ENCODE measurements around the gene MTARC2.
"Not testable (repeated sequence)": the region's sequence is repeated elsewhere in the genome, so short reads cannot be mapped to it uniquely, and the experiment has no call there.

The MTARC2 gene

GRCh38 chr1:220705782-220706181, 42.3 kb upstream of the MTARC2 start:
- TF ChIP-seq CTCF (IDR thresholded peaks at IDR 0.05; ENCODE audit: extremely low read depth, missing control alignments), result no peak
- no peak for DNase-seq (ENCODE audit: low spot score)

- no peak for TF ChIP-seq CTCF (IDR thresholded peaks at IDR 0.05; ENCODE audit: extremely low read depth, missing control alignments)
- no peak for DNase-seq (ENCODE audit: low spot score)
Measured at GRCh38 chr1:220706480-220706879, 41.6 kb upstream of the MTARC2 start.

GRCh38 chr1:220707160-220707559, 41.0 kb upstream of the MTARC2 start:
- DNase-seq (ENCODE audit: low spot score), result no peak
- TF ChIP-seq CTCF (IDR thresholded peaks at IDR 0.05; ENCODE audit: extremely low read depth, missing control alignments), result no peak

GRCh38 chr1:220708244-220708643, 39.9 kb upstream of the MTARC2 start:
- DNase-seq (ENCODE audit: low spot score), result no peak
- no peak for TF ChIP-seq CTCF (IDR thresholded peaks at IDR 0.05; ENCODE audit: extremely low read depth, missing control alignments)

- TF ChIP-seq CTCF (IDR thresholded peaks at IDR 0.05; ENCODE audit: extremely low read depth, missing control alignments), result no peak
- DNase-seq (ENCODE audit: low spot score), result no peak
Measured at GRCh38 chr1:220708936-220709801, 39.0 kb upstream of the MTARC2 start.

GRCh38 chr1:220710333-220710732, 37.8 kb upstream of the MTARC2 start:
- no peak for TF ChIP-seq CTCF (IDR thresholded peaks at IDR 0.05; ENCODE audit: extremely low read depth, missing control alignments)
- DNase-seq (ENCODE audit: low spot score), result no peak

GRCh38 chr1:220711056-220711809, 36.9 kb upstream of the MTARC2 start:
- TF ChIP-seq CTCF (IDR thresholded peaks at IDR 0.05; ENCODE audit: extremely low read depth, missing control alignments), result no peak
- peak; percentile 29 for DNase-seq (ENCODE audit: low spot score)

- not testable (repeated sequence) for DNase-seq (ENCODE audit: low spot score)
Measured at GRCh38 chr1:220715986-220716385, 32.1 kb upstream of the MTARC2 start.
